ENCODE results near the gene USP13. TPM values are rescaled to one million over a fixed set of nuclear protein-coding genes. Genes with fewer than 3 reads are reported as not detected.

Gene USP13
- total RNA-seq, 4 donors from 2014 or later, result 2.3 to 8.3 (median 5.8) TPM

- H3K9me3 ChIP-seq, result no peaks in the 10 kb centered on the region
- no peaks in the 10 kb centered on the region for H3K27me3 ChIP-seq
- no peak for DNase-seq (ENCODE audit: low spot score in 2 of 2)
- TF ChIP-seq POLR2A (IDR thresholded peaks at IDR 0.05) (no peak), CTCF (IDR thresholded peaks at IDR 0.05) (no peak), EP300 (IDR thresholded peaks at IDR 0.05) (no peak), POLR2AphosphoS5 (IDR thresholded peaks at IDR 0.05) (no peak)
- no peak overlapping the region for H3K4me3 ChIP-seq
- H3K27ac ChIP-seq, result no peak overlapping the region
- no peaks in the 10 kb centered on the region for H3K4me1 ChIP-seq
- no peaks in the 10 kb centered on the region for H3K36me3 ChIP-seq
- WGBS, result 73% methylated on average over 3 of the region's 3 CpGs
Measured at GRCh38 chr3:179660872-179661271, 8.0 kb downstream of the USP13 start.

- Histone ChIP-seq H3K4me3 (no peak overlapping the region), H3K9me3 (no peaks in the 10 kb centered on the region), H3K27ac (no peak overlapping the region), H3K27me3 (no peaks in the 10 kb centered on the region), H3K4me1 (peaks cover 7% of the 10 kb centered on the region), H3K36me3 (no peaks in the 10 kb centered on the region)
- WGBS, result 86% methylated on average over 4 of the region's 4 CpGs
- TF ChIP-seq EP300 (IDR thresholded peaks at IDR 0.05) (no peak), POLR2A (IDR thresholded peaks at IDR 0.05) (no peak), POLR2AphosphoS5 (IDR thresholded peaks at IDR 0.05) (no peak), CTCF (IDR thresholded peaks at IDR 0.05) (no peak)
- no peak for DNase-seq (ENCODE audit: low spot score in 2 of 2)
Measured at GRCh38 chr3:179661777-179662176, 8.9 kb downstream of the USP13 start.

- WGBS, result 74% methylated on average over 1 of the region's 1 CpG
Measured at GRCh38 chr3:179663093-179663492, 10.3 kb downstream of the USP13 start.

GRCh38 chr3:179666030-179666429 lies 13.2 kb downstream of the USP13 start:
- TF ChIP-seq POLR2AphosphoS5 (IDR thresholded peaks at IDR 0.05) (no peak), EP300 (IDR thresholded peaks at IDR 0.05) (no peak), CTCF (IDR thresholded peaks at IDR 0.05) (no peak), POLR2A (IDR thresholded peaks at IDR 0.05) (no peak)
- no peaks in the 10 kb centered on the region for H3K36me3 ChIP-seq
- 67% methylated on average over 1 of the region's 1 CpG for WGBS
- H3K27ac ChIP-seq, result no peak overlapping the region
- no peaks in the 10 kb centered on the region for H3K27me3 ChIP-seq
- no peak overlapping the region for H3K4me3 ChIP-seq
- H3K4me1 ChIP-seq, result peaks cover 7% of the 10 kb centered on the region
- H3K9me3 ChIP-seq, result no peaks in the 10 kb centered on the region
- DNase-seq (ENCODE audit: low spot score in 2 of 2), result no peak

More at GRCh38 chr3:179663093-179663492, 10.3 kb downstream of the USP13 start:
- Histone ChIP-seq H3K36me3 (no peaks in the 10 kb centered on the region), H3K9me3 (no peaks in the 10 kb centered on the region), H3K4me1 (peaks cover 7% of the 10 kb centered on the region), H3K27ac (no peak overlapping the region), H3K4me3 (no peak overlapping the region), H3K27me3 (no peaks in the 10 kb centered on the region)
- no peak for DNase-seq (ENCODE audit: low spot score in 2 of 2)
- TF ChIP-seq POLR2A (IDR thresholded peaks at IDR 0.05), result no peak
- no peak for TF ChIP-seq EP300 (IDR thresholded peaks at IDR 0.05)
- TF ChIP-seq POLR2AphosphoS5 (IDR thresholded peaks at IDR 0.05), result no peak
- TF ChIP-seq CTCF (IDR thresholded peaks at IDR 0.05), result no peak

GRCh38 chr3:179666436-179667035 lies 13.7 kb downstream of the USP13 start:
- no peak for DNase-seq (ENCODE audit: low spot score in 2 of 2)
- peaks cover 7% of the 10 kb centered on the region for H3K4me1 ChIP-seq
- no peak overlapping the region for H3K27ac ChIP-seq
- H3K9me3 ChIP-seq, result no peaks in the 10 kb centered on the region
- no peaks in the 10 kb centered on the region for H3K27me3 ChIP-seq
- no peaks in the 10 kb centered on the region for H3K36me3 ChIP-seq
- TF ChIP-seq POLR2A (IDR thresholded peaks at IDR 0.05) (no peak), POLR2AphosphoS5 (IDR thresholded peaks at IDR 0.05) (no peak), EP300 (IDR thresholded peaks at IDR 0.05) (no peak), CTCF (IDR thresholded peaks at IDR 0.05) (no peak)
- H3K4me3 ChIP-seq, result no peak overlapping the region
- WGBS, result 66% methylated on average over 6 of the region's 8 CpGs
